Measurements from ENCODE around the gene BSN. TPM values are rescaled to one million over a fixed set of nuclear protein-coding genes. Genes with fewer than 3 reads are reported as not detected.

The BSN gene
- total RNA-seq, 4 donors from 2014 or later: 0.37 to 0.81 (median 0.73) TPM

GRCh38 chr3:49716691-49717210 lies 162.5 kb downstream of the BSN start:
- Histone ChIP-seq H3K27ac (no peak overlapping the region), H3K27me3 (no peaks in the 10 kb centered on the region), H3K4me1 (peaks cover 0 to 33% (median 8%) of the 10 kb centered on the region in 3 donors), H3K4me3 (no peak overlapping the region), H3K36me3 (peaks cover 0 to 65% of the 10 kb centered on the region in 2 donors), H3K9me3 (no peaks in the 10 kb centered on the region)
- no peak for ATAC-seq
- TF ChIP-seq POLR2AphosphoS5 (IDR thresholded peaks at IDR 0.05): no peak
- TF ChIP-seq EP300 (IDR thresholded peaks at IDR 0.05): no peak
- no peak for TF ChIP-seq POLR2A (IDR thresholded peaks at IDR 0.05)
- TF ChIP-seq, protein P1, sequence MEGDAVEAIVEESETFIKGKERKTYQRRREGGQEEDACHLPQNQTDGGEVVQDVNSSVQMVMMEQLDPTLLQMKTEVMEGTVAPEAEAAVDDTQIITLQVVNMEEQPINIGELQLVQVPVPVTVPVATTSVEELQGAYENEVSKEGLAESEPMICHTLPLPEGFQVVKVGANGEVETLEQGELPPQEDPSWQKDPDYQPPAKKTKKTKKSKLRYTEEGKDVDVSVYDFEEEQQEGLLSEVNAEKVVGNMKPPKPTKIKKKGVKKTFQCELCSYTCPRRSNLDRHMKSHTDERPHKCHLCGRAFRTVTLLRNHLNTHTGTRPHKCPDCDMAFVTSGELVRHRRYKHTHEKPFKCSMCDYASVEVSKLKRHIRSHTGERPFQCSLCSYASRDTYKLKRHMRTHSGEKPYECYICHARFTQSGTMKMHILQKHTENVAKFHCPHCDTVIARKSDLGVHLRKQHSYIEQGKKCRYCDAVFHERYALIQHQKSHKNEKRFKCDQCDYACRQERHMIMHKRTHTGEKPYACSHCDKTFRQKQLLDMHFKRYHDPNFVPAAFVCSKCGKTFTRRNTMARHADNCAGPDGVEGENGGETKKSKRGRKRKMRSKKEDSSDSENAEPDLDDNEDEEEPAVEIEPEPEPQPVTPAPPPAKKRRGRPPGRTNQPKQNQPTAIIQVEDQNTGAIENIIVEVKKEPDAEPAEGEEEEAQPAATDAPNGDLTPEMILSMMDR (IDR thresholded peaks at IDR 0.05): no peak
- WGBS, 2 donors (ENCODE audit: low coverage in 1 of 2): no CpG with 5 or more reads among the region's 16 CpGs

DNA sequence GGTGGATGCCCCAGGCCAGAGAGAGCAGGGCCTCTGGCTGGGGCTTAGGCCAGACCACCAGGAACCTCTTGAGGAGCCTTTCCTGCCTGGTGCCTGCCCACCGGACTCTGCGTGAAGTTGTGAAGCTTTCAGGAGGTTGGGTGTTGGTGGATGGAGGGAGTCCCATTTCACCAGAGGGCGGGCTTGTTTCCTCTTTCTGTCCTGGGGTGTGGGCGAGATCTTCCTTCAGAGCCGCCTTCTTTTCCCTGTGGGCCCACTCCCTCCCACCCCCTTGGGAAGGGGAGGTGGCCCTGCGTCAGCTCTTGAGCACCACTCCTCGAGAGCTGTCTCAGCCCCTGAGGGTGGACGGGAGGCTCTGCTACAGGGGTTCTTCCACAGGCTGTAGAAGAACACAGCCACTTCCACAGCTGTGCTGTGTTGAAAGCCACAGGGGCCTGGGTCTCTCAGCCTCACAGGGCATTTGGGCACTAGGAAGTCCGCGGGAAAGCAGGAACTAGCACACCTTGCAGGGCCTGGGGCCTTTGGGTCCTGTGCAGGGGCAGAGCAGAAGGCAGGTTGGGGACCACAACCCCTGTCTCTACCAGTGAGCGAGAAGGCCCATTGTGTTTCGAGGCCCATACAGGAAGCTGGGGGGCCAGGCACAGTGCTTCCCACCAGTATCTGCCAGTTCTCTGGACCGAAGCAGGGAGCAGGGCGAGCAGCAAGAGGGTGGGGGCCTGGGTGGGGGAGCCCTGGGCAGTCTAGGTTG lies 163.1 kb downstream of the BSN start:
- Histone ChIP-seq H3K27me3 (no peaks in the 10 kb centered on the region), H3K4me3 (no peak overlapping the region), H3K36me3 (peaks cover 0 to 65% of the 10 kb centered on the region in 2 donors), H3K4me1 (peaks cover 0 to 39% (median 9%) of the 10 kb centered on the region in 3 donors), H3K27ac (no peak overlapping the region), H3K9me3 (no peaks in the 10 kb centered on the region)
- TF ChIP-seq, protein P1 (IDR thresholded peaks at IDR 0.05): no peak
- no peak for TF ChIP-seq POLR2A (IDR thresholded peaks at IDR 0.05)
- no peak for TF ChIP-seq POLR2AphosphoS5 (IDR thresholded peaks at IDR 0.05)
- no peak for TF ChIP-seq EP300 (IDR thresholded peaks at IDR 0.05)
- no peak for ATAC-seq
- 100% methylated on average over 3 of the region's 14 CpGs; no CpG with 5 or more reads in 1 of the 2 donors for WGBS, 2 donors (ENCODE audit: low coverage in 1 of 2)

DNA sequence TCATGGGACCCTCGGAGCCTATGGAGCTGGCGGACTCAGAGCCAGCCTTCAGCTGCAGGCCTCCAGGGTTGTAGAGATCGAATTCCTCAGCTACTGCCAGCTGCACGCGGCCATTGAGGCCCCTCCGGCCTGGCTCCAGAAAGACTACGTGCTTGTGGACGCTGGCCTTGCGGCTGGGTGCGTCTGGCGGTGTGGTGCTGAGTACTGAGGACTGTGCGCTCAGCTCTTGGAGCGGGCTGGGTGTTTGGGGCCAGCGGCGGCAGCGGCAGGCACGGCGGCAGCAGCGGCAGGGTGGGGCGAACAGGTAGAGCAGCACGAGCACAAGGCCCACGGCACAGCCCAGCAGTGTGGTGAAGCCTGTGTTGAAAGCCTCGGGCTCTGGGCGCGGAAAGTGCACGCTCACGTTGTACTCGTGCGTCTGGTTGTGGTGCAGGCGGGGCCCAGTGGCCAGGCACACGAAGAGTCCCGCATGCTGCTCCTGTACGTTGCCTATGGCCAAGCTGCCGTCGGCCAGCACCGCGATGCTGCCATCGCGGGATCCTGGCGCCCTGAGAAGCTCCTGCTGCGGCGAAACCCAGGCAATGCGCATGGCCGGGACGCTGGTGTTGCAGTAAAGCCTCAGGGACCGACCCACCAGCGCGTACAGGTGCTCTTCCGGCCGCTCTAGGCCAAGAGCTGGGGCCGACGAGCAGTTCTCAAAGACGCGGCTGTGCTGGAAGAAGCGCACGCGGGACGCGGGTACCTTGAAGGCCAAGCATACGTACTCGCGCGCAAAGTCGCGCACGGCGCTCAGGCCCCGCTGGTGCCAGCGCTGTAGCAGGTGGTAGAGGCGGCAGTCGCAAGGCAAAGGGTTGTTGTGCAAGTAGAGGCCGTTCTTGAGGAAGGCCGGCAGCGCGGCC lies 163.9 kb downstream of the BSN start:
- no peak for TF ChIP-seq POLR2AphosphoS5 (IDR thresholded peaks at IDR 0.05)
- TF ChIP-seq, protein P1 (IDR thresholded peaks at IDR 0.05): no peak
- no peak for TF ChIP-seq POLR2A (IDR thresholded peaks at IDR 0.05)
- TF ChIP-seq EP300 (IDR thresholded peaks at IDR 0.05): no peak
- Histone ChIP-seq H3K27me3 (no peaks in the 10 kb centered on the region), H3K4me3 (peak overlapping the region in 1 of 2 donors; percentile 62), H3K36me3 (peaks cover 0 to 58% of the 10 kb centered on the region in 2 donors), H3K4me1 (peaks cover 0 to 47% (median 17%) of the 10 kb centered on the region in 3 donors), H3K27ac (no peak overlapping the region), H3K9me3 (no peaks in the 10 kb centered on the region)
- 60% methylated on average over 3 of the region's 75 CpGs; no CpG with 5 or more reads in 1 of the 2 donors for WGBS, 2 donors (ENCODE audit: low coverage in 1 of 2)
- ATAC-seq: no peak

GRCh38 chr3:49718858-49719213 lies 164.6 kb downstream of the BSN start:
- no peaks in the 10 kb centered on the region for H3K9me3 ChIP-seq
- peaks cover 0 to 52% of the 10 kb centered on the region in 2 donors for H3K36me3 ChIP-seq
- WGBS, 2 donors (ENCODE audit: low coverage in 1 of 2): 13% methylated on average over 11 of the region's 33 CpGs; no CpG with 5 or more reads in 1 of the 2 donors
- no peak overlapping the region for H3K27ac ChIP-seq
- H3K4me3 ChIP-seq: peak overlapping the region; percentile 32 to 62
- TF ChIP-seq, protein P1 (IDR thresholded peaks at IDR 0.05): no peak
- TF ChIP-seq POLR2A (IDR thresholded peaks at IDR 0.05): no peak
- TF ChIP-seq POLR2AphosphoS5 (IDR thresholded peaks at IDR 0.05): no peak
- no peak for TF ChIP-seq EP300 (IDR thresholded peaks at IDR 0.05)
- H3K4me1 ChIP-seq: peaks cover 0 to 51% (median 17%) of the 10 kb centered on the region in 3 donors
- no peaks in the 10 kb centered on the region for H3K27me3 ChIP-seq
- no peak for ATAC-seq

Data from gastroesophageal sphincter (tissue), 4 donors.